CD8-positive, alpha-beta memory T cell (primary cell): ENCODE measurements around the gene TUBB2B. TPM values are rescaled to one million over a fixed set of nuclear protein-coding genes. Genes with fewer than 3 reads are reported as not detected.
A peak's percentile ranks its signal among the peaks of the same experiment; 100 is the strongest.

Experiments used
- CTCF ChIA-PET: fragments of 350-600 bp; sonication (Branson Sonifier 250); formaldehyde crosslinking; loops from one replicate; lab custom pipeline; 2021; ENCODE audit warnings: antibody characterized with exemption; lab: Charles Lee
- POLR2A ChIA-PET: fragments of 350-600 bp; sonication (Branson Sonifier 250); formaldehyde crosslinking; loops from one replicate; lab custom pipeline; 2021; ENCODE audit warnings: antibody characterized with exemption; lab: Charles Lee
- DNase-seq, 5 donors: peaks; one replicate each; pipeline versions ENCODE4 v3.0.0 to v3.0.0-alpha.2; 2020 to 2022; ENCODE audit warnings: mixed read lengths in 1 of 5
- H3K27ac ChIP-seq: one replicate; pipeline ENCODE4 v1.7.0; 2013; ENCODE audit warnings: low read depth, mild to moderate bottlenecking, low read length, moderate library complexity
- H3K27me3 ChIP-seq: 2 replicates; pipeline ENCODE4 v1.7.0; 2013; ENCODE audit warnings: low read length, mild to moderate bottlenecking; ENCODE audit not compliant: insufficient read depth, poor library complexity, severe bottlenecking
- H3K36me3 ChIP-seq: 2 replicates; pipeline ENCODE4 v1.7.0; 2013; ENCODE audit warnings: mild to moderate bottlenecking, low read length, moderate library complexity; ENCODE audit not compliant: insufficient read depth
- H3K4me1 ChIP-seq: 2 replicates; pipeline ENCODE4 v1.7.0; 2013; ENCODE audit warnings: mild to moderate bottlenecking, low read length, moderate library complexity; ENCODE audit not compliant: insufficient read depth
- H3K4me3 ChIP-seq: 2 replicates; pipeline ENCODE4 v1.7.0; 2013; ENCODE audit warnings: mild to moderate bottlenecking, low read length
- H3K9me3 ChIP-seq: 2 replicates; pipeline ENCODE4 v1.7.0; 2013; ENCODE audit warnings: mild to moderate bottlenecking, low read length
- H3K27ac Mint-ChIP-seq, 8 donors: one replicate each; pipeline ENCODE4 v1.8.0; 2020 to 2021; ENCODE audit warnings: mixed read lengths in 8 of 8, mild to moderate bottlenecking in 6 of 8, inconsistent platforms in 3 of 8, moderate library complexity in 3 of 8
- H3K27me3 Mint-ChIP-seq, 2 donors: one replicate each; pipeline ENCODE4 v1.8.0; 2020 to 2021; ENCODE audit warnings: mixed read lengths in 2 of 2, mild to moderate bottlenecking in 1 of 2, moderate library complexity in 1 of 2
- H3K36me3 Mint-ChIP-seq, 3 donors: one replicate each; pipeline ENCODE4 v1.8.0; 2020 to 2021; ENCODE audit warnings: mixed read lengths in 3 of 3, inconsistent platforms in 1 of 3, mild to moderate bottlenecking in 1 of 3
- H3K4me1 Mint-ChIP-seq, 3 donors: one replicate each; pipeline ENCODE4 v1.8.0; 2020 to 2021; ENCODE audit warnings: mixed read lengths in 3 of 3, inconsistent platforms in 1 of 3, mild to moderate bottlenecking in 1 of 3
- H3K4me3 Mint-ChIP-seq, 7 donors: one replicate each; pipeline ENCODE4 v1.8.0; 2020 to 2021; ENCODE audit warnings: mixed read lengths in 7 of 7, mild to moderate bottlenecking in 6 of 7, moderate library complexity in 4 of 7, inconsistent platforms in 2 of 7
- H3K9me3 Mint-ChIP-seq, 5 donors: one replicate each; pipeline ENCODE4 v1.8.0; 2020 to 2022; ENCODE audit warnings: mixed read lengths in 5 of 5, mild to moderate bottlenecking in 3 of 5, moderate library complexity in 2 of 5, inconsistent platforms in 1 of 5
- polyA plus RNA-seq: library from polyadenylated mRNA; unstranded; fragments of 300-500 nt; fragmentation: Illumina TruSeq; gene quantifications from one replicate; pipeline ENCODE4 v1.2.3, GENCODE V29; 2021
- total RNA-seq, 2 experiments: library from RNA; stranded (reverse); gene quantifications; one replicate each; pipeline ENCODE4 v1.2.3, GENCODE V29; 2021

The TUBB2B gene
- total and polyA plus RNA-seq, 3 experiments from 2014 or later, result 0.13 to 0.59 TPM; not detected in 1

DNA sequence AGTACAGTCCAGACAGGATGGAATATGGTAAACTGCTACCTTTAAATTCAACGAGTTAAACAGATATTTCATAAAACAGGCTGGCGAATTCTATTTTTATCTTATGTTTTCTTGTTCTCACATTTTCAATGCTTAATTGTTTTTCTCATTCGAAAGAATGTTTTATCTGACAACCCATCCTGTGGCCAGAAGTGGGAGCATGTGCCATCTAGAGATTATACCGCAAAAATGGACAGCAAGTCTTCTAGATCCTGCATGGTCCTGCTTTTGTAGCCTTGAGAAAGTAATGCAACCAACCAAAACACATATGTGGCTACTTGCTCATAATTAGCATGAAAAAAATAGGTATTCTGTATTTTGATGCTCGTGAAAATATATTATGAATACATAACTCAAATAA lies 30.7 kb downstream of the TUBB2B start:
- ChIA-PET CTCF (no interaction called here), POLR2A (no interaction called here)
- H3K9me3 Mint-ChIP-seq, result peaks cover 0 to 5% (median 2%) of the 10 kb centered on the region in 5 donors

DNA sequence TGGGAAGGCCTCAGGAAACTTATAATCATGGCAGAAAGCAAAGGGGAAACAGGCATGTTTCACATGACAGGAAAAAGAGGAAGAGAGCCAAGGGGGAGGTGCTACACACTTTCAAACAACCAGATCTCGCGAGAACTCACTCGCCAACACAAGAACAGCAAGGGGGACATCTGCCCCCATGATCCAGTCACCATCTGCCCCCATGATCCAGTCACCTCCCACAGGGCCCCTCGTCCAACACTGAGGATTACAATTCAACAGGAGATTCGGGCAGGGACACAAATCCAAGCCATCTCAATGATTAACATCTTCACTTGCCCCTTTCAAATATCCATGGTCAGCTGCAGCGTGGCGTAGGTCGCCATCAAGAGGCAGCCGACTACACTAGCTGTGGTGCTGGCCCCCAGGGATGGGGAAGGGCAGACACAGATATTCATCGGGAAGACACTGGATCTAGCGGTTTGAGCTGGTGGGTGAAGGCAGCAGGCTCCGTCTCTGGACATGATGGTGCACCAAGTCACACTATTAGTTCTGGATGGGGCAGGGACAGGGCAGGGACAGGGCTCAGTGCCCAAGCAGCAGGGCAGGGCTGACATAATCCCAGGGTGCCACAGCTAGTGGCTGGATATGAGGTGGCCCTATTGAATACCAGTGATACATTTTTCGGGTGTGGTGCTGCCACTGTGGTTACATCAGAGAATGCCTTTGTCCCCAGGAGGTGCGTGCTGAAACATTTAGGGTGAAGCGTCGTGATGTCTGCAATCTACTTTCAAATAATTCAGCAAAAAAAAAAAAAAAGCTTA lies 31.6 kb downstream of the TUBB2B start:
- H3K9me3 Mint-ChIP-seq, result peaks cover 0 to 5% (median 2%) of the 10 kb centered on the region in 5 donors
- no peaks in the 10 kb centered on the region for H3K27me3 ChIP-seq
- no peak overlapping the region for H3K4me3 Mint-ChIP-seq
- H3K27me3 Mint-ChIP-seq, result peaks cover 4 to 20% of the 10 kb centered on the region in 2 donors
- no peaks in the 10 kb centered on the region for H3K36me3 Mint-ChIP-seq
- H3K9me3 ChIP-seq, result no peaks in the 10 kb centered on the region
- H3K4me3 ChIP-seq, result no peak overlapping the region
- no peaks in the 10 kb centered on the region for H3K4me1 Mint-ChIP-seq
- POLR2A ChIA-PET, result no interaction called here
- no peak for DNase-seq
- H3K36me3 ChIP-seq, result no peaks in the 10 kb centered on the region
- H3K27ac Mint-ChIP-seq, result no peak overlapping the region
- H3K27ac ChIP-seq, result peak overlapping the region; percentile 29
- CTCF ChIA-PET, result no interaction called here
- no peaks in the 10 kb centered on the region for H3K4me1 ChIP-seq

More for the DNA sequence above, 30.7 kb downstream of the TUBB2B start:
- Histone ChIP-seq H3K36me3 (no peaks in the 10 kb centered on the region), H3K4me1 (no peaks in the 10 kb centered on the region), H3K27ac (no peak overlapping the region), H3K4me3 (no peak overlapping the region), H3K27me3 (no peaks in the 10 kb centered on the region), H3K9me3 (no peaks in the 10 kb centered on the region)
- Mint-ChIP-seq H3K4me3 (no peak overlapping the region), H3K36me3 (no peaks in the 10 kb centered on the region), H3K4me1 (no peaks in the 10 kb centered on the region), H3K27ac (no peak overlapping the region), H3K27me3 (peaks cover 0 to 17% of the 10 kb centered on the region in 2 donors)
- no peak for DNase-seq

DNA sequence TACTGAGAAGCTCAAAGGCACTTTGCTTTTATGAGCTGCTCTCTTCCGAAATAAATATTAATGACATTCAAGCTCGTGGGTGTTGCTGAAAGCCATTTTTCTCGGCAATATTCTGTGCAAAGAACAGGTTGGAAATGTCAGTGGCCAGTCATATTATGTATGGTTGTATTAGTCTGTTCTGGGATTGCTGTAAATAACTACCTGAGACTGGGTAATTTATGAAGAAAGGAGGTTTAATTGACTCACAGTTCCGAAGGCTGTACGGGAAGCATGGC lies 32.1 kb downstream of the TUBB2B start:
- POLR2A ChIA-PET, result no interaction called here
- Histone ChIP-seq H3K9me3 (no peaks in the 10 kb centered on the region), H3K4me1 (no peaks in the 10 kb centered on the region), H3K36me3 (no peaks in the 10 kb centered on the region), H3K27me3 (no peaks in the 10 kb centered on the region), H3K27ac (peak overlapping the region; percentile 29), H3K4me3 (no peak overlapping the region)
- no peak overlapping the region for H3K27ac Mint-ChIP-seq
- no peak for DNase-seq
- CTCF ChIA-PET, result no interaction called here
- no peaks in the 10 kb centered on the region for H3K4me1 Mint-ChIP-seq
- H3K27me3 Mint-ChIP-seq, result peaks cover 5 to 17% of the 10 kb centered on the region in 2 donors
- no peaks in the 10 kb centered on the region for H3K36me3 Mint-ChIP-seq
- peaks cover 0 to 5% (median 2%) of the 10 kb centered on the region in 5 donors for H3K9me3 Mint-ChIP-seq
- no peak overlapping the region for H3K4me3 Mint-ChIP-seq

DNA sequence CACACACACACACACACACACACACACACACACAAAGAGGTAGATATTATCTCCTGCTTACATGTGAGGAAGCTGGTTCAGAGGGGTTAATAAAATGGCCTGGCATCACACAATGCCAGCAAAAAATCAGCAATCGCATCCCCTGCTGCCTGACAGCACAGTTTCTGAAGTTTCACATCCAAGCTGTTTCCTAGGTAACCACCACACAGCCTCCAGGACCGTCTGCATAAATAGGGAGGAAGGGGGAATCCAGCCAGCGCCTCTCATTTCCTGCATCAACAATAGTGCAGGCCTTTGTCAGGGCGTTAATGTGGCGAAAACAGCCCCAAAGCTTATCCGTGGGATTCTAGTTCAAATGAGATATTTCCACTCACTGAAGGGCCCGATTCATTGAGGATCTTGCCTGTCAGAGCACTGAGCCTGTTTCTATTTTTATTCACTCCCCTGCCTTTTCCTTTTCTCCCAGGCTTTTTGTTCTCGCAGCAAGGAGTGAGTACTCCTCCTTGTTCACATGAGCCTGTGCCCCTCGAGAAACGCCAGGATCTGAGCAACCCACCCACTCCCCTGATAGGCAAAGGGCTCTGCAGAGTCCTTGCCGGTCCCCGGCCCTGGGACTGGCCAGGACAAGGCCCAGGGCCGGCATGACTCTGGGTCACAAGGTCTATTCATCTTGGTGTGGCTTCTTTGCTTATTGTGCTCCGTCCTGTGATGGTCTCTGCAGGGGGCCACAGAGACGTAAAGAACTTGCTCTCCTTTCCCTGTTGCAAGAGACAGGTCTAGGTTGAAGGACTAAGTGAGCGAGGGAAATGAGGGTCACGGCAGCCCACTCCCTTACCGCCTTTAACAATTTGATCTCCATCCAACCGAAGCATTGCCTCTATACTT lies 32.7 kb downstream of the TUBB2B start:
- DNase-seq, result no peak
- no peak overlapping the region for H3K27ac Mint-ChIP-seq

DNA sequence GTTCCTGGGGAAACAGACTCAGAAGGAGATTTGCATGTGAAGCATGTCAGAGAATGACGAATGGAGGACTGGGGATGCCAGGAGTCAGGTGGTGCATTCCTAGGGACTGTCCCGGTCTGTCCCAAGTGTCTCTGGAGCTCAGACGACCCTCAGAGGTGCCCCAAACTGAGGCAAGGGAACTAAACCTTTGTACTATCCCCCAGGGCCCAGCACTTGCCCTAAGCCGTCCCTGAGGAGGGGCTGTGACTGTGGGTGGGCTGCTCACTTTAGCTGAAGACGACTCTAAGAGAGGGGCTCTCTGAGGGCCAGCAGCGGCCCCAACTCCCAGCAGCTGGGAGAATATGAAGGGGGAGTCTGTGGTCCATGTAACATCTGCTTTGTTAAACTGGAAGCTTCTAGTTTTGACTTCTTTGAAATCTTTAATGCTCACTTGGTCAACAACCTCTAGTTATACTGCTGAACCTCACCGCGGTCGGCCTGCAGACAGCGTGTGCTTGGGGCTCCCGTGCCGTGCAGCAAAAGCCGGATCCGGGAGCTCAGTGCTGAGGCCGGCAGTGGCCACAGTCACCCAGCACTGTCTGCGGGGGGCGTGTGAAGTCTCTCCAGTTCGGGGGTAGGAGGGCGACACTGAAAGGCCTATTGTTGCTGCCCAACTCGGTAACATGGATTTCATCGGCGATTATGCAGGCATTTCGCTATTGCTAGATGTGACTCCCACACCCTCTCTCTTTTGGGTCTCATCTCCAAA lies 34.2 kb downstream of the TUBB2B start:
- Histone ChIP-seq H3K4me1 (no peaks in the 10 kb centered on the region), H3K4me3 (no peak overlapping the region), H3K27ac (no peak overlapping the region), H3K27me3 (no peaks in the 10 kb centered on the region), H3K9me3 (no peaks in the 10 kb centered on the region), H3K36me3 (no peaks in the 10 kb centered on the region)
- Mint-ChIP-seq H3K9me3 (no peaks in the 10 kb centered on the region), H3K27me3 (peaks cover 9 to 17% of the 10 kb centered on the region in 2 donors), H3K27ac (no peak overlapping the region), H3K36me3 (no peaks in the 10 kb centered on the region), H3K4me3 (no peak overlapping the region), H3K4me1 (no peaks in the 10 kb centered on the region)
- DNase-seq, result no peak
- CTCF ChIA-PET, result interaction anchor here (1.3 kb wide), 1 partner anchor 11 kb away, joined by 3 read pairs; no protein-coding TSS in a partner anchor
- POLR2A ChIA-PET, result no interaction called here

More for the DNA sequence above, 32.7 kb downstream of the TUBB2B start:
- Histone ChIP-seq H3K36me3 (no peaks in the 10 kb centered on the region), H3K27me3 (no peaks in the 10 kb centered on the region), H3K4me3 (no peak overlapping the region), H3K27ac (peak overlapping the region; percentile 29), H3K9me3 (no peaks in the 10 kb centered on the region), H3K4me1 (no peaks in the 10 kb centered on the region)
- no peaks in the 10 kb centered on the region for H3K4me1 Mint-ChIP-seq
- ChIA-PET POLR2A (no interaction called here), CTCF (interaction anchor here (1.3 kb wide), 1 partner anchor 9 kb away, joined by 3 read pairs; no protein-coding TSS in a partner anchor)
- H3K36me3 Mint-ChIP-seq, result no peaks in the 10 kb centered on the region
- peaks cover 5 to 17% of the 10 kb centered on the region in 2 donors for H3K27me3 Mint-ChIP-seq
- no peak overlapping the region for H3K4me3 Mint-ChIP-seq
- H3K9me3 Mint-ChIP-seq, result peaks cover 0 to 5% (median 2%) of the 10 kb centered on the region in 5 donors

DNA sequence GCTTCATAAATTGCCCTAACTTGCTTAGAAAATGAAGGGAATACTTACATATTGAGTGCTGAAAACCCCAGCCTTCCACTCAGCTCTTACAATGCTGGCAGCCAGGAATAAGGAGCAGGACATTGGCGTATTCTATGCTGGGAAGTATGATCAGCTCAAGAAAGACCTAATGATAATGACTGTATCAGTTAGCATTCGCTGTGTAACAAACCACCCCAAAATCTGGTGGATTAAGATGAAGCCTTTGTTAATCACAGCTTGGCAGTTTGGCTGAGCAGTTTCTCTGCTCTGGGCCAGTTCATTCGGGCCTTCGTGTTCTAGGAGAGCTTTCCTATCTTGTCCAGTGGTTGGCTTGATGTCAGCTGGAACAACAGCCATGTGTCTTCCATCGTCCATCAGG lies 36.7 kb downstream of the TUBB2B start:
- CTCF ChIA-PET, result interaction anchor here (1.1 kb wide), 1 partner anchor 13 kb away, joined by 4 read pairs; no protein-coding TSS in a partner anchor
- H3K4me3 ChIP-seq, result no peak overlapping the region

DNA sequence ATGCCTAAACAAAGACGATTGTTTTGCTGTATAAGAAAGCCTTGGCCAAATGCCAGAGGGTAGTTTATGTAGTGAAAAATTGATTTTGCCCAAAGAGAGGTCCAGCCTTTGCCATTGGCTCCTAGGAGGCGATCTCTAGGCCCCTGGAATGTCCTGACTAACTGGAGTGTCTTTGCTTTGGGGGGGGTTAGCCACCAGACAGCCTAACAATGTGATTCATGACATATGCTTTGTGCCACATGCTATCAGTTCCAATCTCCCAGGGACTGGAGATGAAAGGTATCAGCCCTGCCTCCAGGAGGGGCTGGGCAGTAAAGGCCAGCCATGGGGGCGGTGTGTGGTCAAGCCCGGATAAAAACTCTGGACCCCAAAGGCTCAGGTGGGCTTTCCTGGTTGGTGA lies 37.4 kb downstream of the TUBB2B start:
- Histone ChIP-seq H3K9me3 (no peaks in the 10 kb centered on the region), H3K27me3 (no peaks in the 10 kb centered on the region), H3K4me3 (no peak overlapping the region), H3K4me1 (no peaks in the 10 kb centered on the region), H3K36me3 (no peaks in the 10 kb centered on the region), H3K27ac (no peak overlapping the region)
- Mint-ChIP-seq H3K4me3 (no peak overlapping the region), H3K36me3 (no peaks in the 10 kb centered on the region), H3K27ac (no peak overlapping the region), H3K9me3 (no peaks in the 10 kb centered on the region), H3K4me1 (no peaks in the 10 kb centered on the region), H3K27me3 (peaks cover 18 to 36% of the 10 kb centered on the region in 2 donors)
- CTCF ChIA-PET, result interaction anchor here (1.1 kb wide), 1 partner anchor 13 kb away, joined by 4 read pairs; no protein-coding TSS in a partner anchor
- POLR2A ChIA-PET, result no interaction called here
- no peak for DNase-seq

More for the DNA sequence above, 36.7 kb downstream of the TUBB2B start:
- no peaks in the 10 kb centered on the region for H3K9me3 Mint-ChIP-seq
- H3K4me1 Mint-ChIP-seq, result no peaks in the 10 kb centered on the region
- no peaks in the 10 kb centered on the region for H3K4me1 ChIP-seq
- peaks cover 14 to 32% of the 10 kb centered on the region in 2 donors for H3K27me3 Mint-ChIP-seq
- H3K27ac Mint-ChIP-seq, result peak overlapping the region in 1 of 8 donors; percentile 7
- DNase-seq, result no peak
- no peak overlapping the region for H3K4me3 Mint-ChIP-seq
- no peak overlapping the region for H3K27ac ChIP-seq
- POLR2A ChIA-PET, result no interaction called here
- H3K9me3 ChIP-seq, result no peaks in the 10 kb centered on the region
- H3K36me3 ChIP-seq, result no peaks in the 10 kb centered on the region
- no peaks in the 10 kb centered on the region for H3K36me3 Mint-ChIP-seq
- H3K27me3 ChIP-seq, result no peaks in the 10 kb centered on the region
